HG03139 (cell line): ENCODE measurements around the gene AJUBA.
"Not testable (repeated sequence)": the region's sequence is repeated elsewhere in the genome, so short reads cannot be mapped to it uniquely, and the experiment has no call there.

Source experiments
- ATAC-seq: cut with Tn5 transposase; IDR thresholded peaks from one replicate; pipeline ENCODE4 v1.9.1; 2021; ENCODE audit not compliant: unreplicated experiment

The AJUBA gene

GRCh38 chr14:22982477-22983245 is at the start of gene AJUBA:
AJUBA (minus strand) TSS chr14:22982551; CDS start chr14:22982266, 285 bp downstream.
- ATAC-seq = no peak

GRCh38 chr14:23030936-23031335 is 48.6 kb upstream of the AJUBA start:
- ATAC-seq = no peak

GRCh38 chr14:23028799-23029198 is 46.4 kb upstream of the AJUBA start:
- ATAC-seq = no peak

- no peak for ATAC-seq
Measured at GRCh38 chr14:23025151-23025814, 42.9 kb upstream of the AJUBA start.

GRCh38 chr14:23024612-23025075 is 42.3 kb upstream of the AJUBA start:
- no peak for ATAC-seq

- no peak for ATAC-seq
Measured at GRCh38 chr14:23023795-23024152, 41.4 kb upstream of the AJUBA start.

GRCh38 chr14:23023022-23023794 is 40.9 kb upstream of the AJUBA start:
- no peak for ATAC-seq

- no peak for ATAC-seq
Measured at GRCh38 chr14:23021889-23022442, 39.6 kb upstream of the AJUBA start.

GRCh38 chr14:23021434-23021833 is 39.1 kb upstream of the AJUBA start:
- ATAC-seq = no peak

GRCh38 chr14:23020143-23021128 is 38.1 kb upstream of the AJUBA start:
- ATAC-seq = no peak

GRCh38 chr14:23018107-23018506 is 35.8 kb upstream of the AJUBA start:
- ATAC-seq = no peak

- ATAC-seq = no peak
Measured at GRCh38 chr14:23017091-23017490, 34.7 kb upstream of the AJUBA start.

- ATAC-seq = no peak
Measured at GRCh38 chr14:23015618-23016017, 33.3 kb upstream of the AJUBA start.

GRCh38 chr14:23013749-23014054 is 31.4 kb upstream of the AJUBA start:
- ATAC-seq = not testable (repeated sequence)

GRCh38 chr14:23013054-23013748 is 30.9 kb upstream of the AJUBA start:
- ATAC-seq = no peak

- ATAC-seq = no peak
Measured at GRCh38 chr14:23009939-23010726, 27.8 kb upstream of the AJUBA start, which contains the start of gene C14orf93. C14orf93 (minus strand) TSS chr14:23010143; CDS start chr14:22999023, 11,120 bp downstream.

GRCh38 chr14:23009483-23009938 is 27.2 kb upstream of the AJUBA start:
- ATAC-seq = no peak

- ATAC-seq = no peak
Measured at GRCh38 chr14:23008831-23009230, 26.5 kb upstream of the AJUBA start.
